T-helper 2 cell (primary cell): ENCODE data around the gene OGFR.

Experiments
- DNase-seq, 5 experiments: peaks; one replicate each; pipeline versions ENCODE4 v3.0.0 to v3.0.0-alpha.2; 2012 to 2022
- total RNA-seq, 2 donors: gene quantifications; one replicate each; lab custom pipeline; 2026; lab: John Stamatoyannopoulos, UW

The OGFR gene, protein sequence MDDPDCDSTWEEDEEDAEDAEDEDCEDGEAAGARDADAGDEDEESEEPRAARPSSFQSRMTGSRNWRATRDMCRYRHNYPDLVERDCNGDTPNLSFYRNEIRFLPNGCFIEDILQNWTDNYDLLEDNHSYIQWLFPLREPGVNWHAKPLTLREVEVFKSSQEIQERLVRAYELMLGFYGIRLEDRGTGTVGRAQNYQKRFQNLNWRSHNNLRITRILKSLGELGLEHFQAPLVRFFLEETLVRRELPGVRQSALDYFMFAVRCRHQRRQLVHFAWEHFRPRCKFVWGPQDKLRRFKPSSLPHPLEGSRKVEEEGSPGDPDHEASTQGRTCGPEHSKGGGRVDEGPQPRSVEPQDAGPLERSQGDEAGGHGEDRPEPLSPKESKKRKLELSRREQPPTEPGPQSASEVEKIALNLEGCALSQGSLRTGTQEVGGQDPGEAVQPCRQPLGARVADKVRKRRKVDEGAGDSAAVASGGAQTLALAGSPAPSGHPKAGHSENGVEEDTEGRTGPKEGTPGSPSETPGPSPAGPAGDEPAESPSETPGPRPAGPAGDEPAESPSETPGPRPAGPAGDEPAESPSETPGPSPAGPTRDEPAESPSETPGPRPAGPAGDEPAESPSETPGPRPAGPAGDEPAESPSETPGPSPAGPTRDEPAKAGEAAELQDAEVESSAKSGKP
- total RNA-seq, result 74.5 to 86.5 reads per million in 2 donors

DNA sequence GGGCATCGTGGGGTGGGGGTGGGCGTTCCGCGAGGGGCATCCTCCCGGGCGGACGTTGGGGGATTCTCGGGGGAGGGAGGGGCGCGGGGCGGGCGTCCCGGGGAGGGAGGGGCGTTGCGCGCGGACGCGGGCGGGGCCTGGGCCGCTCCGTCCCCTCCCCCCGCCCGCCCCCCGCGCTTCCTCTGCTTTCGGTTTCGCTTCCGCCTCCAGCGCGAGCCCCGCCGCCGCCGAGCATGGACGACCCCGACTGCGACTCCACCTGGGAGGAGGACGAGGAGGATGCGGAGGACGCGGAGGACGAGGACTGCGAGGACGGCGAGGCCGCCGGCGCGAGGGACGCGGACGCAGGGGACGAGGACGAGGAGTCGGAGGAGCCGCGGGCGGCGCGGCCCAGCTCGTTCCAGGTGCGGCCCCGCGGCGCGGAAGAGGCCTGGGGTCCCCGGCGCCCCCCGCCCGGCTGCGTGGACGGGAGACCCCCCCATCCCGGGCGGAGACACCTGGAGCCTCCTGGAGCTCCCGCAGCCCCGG lies at the start of gene OGFR:
OGFR (plus strand) TSS at position 209 of the 528 bp plus-strand sequence; CDS start at position 234, 25 bp downstream.
- DNase-seq, result peak; percentile 45 to 81 (median 65)

DNA sequence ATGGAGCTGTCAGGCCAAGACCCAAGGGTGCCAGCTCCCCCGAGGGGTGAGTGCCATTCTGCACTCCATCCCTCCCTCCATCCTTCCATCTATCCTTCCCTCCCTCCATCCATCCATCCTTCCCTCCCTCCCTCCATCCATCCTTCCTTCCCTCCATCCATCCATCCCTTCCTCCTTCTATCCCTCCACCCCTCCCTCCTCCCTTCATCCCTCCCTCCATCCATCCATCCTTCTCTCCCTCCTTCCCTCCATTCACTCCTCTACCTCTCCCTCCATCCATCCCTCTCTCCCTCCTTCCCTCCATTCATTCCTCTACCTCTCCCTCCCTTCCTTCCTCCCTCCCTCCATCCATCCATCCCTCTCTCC lies 49.7 kb upstream of the OGFR start:
- DNase-seq, result no peak

DNA sequence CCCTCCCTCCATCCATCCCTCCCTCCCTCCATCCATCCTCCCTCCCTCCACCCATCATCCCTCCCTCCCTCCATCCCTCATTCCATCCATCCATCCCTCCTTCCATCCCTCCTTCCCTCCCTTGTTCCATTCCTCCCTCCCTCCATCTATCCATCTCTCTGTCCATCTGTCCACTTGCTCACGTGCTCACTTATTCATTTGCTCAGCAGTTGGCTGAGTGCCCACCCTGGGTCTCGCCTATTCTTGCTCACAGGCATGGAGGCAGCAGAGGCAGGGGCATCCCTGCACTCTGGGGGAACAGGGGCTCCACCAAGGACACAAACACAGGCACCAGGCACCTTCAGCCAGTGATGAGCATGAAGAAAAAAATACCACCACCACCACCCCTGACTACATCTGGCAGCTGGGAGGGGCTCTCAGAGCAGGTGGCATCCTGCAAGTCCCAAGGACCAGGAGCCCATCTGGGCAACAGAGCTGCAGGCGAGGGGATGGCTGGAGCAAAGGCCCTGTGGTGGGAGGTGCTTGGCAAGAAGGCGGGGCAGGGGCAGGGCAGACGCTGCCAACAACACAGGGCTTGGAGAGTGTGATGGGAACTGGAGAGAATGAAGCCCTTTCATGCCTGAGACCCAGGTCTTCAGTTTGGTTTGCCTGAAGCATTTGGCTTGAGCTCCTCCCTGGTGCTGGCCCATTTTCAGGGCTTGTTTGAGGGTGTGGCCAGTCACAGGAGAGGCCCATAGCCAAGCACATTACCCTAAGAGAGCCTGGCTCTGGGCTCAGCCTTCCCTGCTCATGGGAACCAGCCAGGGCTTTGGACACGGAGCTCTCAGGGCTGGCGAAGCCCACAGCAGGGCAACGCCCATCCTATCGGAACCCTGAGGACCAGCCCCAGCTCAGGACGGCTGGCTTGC lies 48.6 kb upstream of the OGFR start:
- no peak for DNase-seq

DNA sequence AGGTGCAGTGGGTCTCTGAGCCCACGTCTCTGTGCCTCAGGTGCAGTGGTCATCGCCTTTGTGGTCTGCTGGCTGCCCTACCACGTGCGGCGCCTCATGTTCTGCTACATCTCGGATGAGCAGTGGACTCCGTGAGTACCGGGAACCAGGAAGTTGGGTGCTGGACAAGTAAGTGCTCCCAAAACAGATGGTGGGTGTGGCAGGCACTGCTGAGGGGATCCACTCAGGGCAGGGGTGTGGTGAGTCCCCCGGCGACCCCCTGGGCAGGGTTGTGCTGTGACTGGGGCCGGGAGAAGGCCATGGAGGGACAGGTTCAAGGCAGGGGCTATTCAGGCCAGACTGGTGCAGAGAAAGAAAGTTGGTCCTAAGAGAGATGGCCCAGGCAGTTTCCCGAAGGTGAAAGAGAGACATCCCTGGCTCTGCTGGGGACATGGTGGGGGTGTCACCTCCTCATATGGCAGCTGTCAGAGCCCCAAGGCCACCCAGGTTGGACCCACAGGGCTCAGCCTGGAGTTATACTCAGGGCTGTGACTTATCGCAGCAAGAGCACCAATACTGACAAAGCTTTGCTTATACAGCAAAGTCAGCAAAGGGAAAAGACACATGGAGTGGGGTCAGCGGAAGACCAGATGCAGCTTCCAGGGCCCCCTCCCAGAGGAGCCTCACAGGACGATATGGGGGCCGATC lies 46.3 kb upstream of the OGFR start:
- no peak for DNase-seq

DNA sequence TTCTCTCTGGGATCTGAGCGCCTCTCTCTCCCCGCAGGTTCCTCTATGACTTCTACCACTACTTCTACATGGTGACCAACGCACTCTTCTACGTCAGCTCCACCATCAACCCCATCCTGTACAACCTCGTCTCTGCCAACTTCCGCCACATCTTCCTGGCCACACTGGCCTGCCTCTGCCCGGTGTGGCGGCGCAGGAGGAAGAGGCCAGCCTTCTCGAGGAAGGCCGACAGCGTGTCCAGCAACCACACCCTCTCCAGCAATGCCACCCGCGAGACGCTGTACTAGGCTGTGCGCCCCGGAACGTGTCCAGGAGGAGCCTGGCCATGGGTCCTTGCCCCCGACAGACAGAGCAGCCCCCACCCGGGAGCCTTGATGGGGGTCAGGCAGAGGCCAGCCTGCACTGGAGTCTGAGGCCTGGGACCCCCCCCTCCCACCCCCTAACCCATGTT lies 44.6 kb upstream of the OGFR start:
- DNase-seq, result no peak

DNA sequence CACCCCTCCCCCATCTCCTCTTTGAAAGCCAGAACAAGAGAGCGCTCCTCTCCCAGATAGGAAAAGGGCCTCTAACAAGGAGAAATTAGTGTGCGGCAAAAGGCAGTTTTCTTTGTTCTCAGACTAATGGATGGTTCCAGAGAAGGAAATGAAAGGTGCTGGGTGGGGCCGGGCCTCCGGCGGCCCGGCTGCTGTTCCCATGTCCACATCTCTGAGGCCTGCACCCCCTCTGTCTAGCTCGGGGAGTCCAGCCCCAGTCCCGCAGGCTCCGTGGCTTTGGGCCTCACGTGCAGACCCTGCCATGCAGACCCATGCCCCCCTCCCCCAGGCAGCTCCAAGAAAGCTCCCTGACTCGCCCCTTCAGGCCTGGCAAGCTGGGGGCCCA lies 44.2 kb upstream of the OGFR start:
- DNase-seq, result no peak

DNA sequence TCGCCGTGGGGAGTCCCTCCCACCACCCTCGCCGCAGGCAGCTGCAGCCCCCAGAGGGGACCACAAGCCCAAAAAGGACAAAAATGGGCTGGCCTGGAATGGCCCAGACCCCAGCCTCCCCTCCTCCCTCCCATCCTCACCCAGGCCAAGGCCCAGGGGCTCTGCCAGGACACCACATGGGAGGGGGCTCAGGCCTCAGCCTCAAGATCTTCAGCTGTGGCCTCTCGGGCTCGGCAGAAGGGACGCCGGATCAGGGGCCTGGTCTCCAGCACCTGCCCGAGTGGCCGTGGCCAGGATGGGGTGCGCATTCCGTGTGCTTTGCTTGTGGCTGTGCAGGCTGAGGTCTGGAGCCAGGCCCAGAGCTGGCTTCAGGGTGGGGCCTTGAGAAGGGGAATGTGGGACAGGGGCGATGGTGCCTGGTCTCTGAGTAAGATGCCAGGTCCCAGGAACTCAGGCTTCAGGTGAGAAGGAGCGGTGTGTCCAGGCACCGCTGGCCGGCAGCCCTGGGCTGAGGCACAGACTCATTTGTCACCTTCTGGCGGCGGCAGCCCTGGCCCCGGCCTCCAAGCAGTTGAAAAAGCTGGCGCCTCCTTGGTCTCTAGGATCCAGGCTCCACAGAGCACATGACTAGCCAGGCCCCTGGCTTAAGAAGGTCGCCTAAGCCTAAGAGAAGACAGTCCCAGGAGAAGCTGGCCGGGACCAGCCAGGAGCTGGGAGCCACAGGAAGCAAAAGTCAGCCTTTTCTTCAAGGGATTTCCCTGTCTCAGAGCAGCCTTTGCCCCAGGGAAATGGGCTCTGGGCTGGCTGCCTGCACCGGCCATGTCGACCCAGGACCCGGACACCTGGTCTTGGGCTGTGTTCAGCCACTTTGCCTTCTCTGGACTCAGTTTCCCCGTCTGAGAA lies 43.5 kb upstream of the OGFR start:
- DNase-seq, result no peak

DNA sequence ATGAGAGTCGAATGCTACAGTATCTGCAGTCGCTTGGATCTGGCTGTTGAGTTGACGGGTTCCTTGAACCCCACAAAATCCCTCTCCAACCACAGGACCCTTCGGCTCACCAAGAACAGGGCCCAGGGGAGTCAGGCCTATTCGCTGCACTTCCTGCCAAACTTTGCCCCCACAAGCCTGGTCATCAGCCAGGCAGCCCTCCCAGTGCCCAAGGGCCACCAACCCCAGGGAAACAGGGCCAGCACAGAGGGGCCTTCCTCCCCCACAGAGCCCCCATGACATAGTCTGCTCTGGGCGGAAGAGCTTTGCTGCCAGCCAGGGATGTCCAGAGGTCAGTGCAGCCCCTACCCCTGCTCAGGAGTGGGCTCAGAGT lies 42.9 kb upstream of the OGFR start:
- no peak for DNase-seq

DNA sequence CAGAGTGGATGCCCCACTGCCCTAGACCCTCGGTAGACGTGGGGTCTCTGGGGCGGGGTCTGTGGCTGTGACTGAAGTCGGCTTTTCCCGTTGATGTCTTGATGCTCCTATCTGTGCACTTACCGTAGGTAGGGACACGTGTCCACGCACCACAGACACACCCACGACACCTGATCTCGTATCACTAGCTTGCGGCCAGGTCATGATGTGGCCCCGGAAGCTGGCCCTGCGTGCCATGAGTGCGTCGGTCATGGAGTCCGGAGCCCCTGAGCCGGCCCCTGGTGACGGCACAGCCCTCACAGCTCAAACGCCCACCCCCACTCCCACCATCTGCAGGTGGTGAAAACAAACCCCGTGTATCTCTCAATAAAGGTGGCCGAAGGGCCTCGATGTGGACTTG lies 42.3 kb upstream of the OGFR start:
- no peak for DNase-seq

DNA sequence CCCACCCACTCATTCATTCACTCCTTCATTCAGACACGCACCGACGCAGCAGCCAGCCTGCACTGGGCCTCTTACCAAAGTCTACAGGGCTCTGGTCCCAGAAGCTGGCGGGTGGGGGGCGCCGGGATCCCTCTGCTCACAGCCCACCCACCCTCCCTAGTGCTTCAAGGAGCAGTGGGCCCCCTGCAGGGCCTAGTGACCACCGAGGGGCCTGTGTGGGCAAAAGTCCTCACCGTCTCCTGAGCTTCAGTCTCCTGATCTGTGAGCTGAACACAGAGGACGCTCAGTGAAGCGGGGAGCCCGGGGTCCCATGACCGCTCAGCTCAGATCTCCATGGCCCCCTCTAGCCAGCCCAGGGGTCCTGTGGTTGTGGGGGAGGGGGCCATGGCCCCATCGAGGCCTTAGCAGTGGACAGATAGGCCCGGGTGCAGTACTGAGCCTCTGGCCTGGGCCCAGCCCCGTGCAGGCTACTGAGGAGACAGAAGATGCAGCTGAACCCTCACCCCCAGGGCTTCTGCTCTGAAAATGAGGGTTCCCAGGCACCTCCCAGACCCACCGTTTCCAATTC lies 41.8 kb upstream of the OGFR start:
- no peak for DNase-seq

DNA sequence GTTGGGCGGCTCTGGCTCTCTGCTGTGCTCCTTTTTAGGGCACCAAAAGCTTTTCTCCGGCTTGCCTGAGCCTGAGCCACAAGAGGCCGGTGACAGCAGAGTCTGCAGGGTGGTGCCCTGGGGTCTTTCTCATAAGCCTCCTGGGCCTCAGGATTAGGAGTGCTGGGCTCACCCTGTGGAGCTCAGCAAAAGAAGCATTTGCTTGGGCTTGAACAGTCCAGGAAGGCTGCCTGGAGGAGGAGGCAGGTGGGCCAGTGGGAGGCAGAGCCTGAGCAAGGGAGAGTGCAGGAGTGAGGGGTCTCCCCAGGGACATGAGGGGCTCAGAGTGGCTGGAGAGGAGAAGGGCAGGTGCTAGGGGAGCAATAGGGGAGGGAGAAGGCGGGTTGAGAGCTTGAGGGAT lies 41.2 kb upstream of the OGFR start:
- DNase-seq, result no peak

DNA sequence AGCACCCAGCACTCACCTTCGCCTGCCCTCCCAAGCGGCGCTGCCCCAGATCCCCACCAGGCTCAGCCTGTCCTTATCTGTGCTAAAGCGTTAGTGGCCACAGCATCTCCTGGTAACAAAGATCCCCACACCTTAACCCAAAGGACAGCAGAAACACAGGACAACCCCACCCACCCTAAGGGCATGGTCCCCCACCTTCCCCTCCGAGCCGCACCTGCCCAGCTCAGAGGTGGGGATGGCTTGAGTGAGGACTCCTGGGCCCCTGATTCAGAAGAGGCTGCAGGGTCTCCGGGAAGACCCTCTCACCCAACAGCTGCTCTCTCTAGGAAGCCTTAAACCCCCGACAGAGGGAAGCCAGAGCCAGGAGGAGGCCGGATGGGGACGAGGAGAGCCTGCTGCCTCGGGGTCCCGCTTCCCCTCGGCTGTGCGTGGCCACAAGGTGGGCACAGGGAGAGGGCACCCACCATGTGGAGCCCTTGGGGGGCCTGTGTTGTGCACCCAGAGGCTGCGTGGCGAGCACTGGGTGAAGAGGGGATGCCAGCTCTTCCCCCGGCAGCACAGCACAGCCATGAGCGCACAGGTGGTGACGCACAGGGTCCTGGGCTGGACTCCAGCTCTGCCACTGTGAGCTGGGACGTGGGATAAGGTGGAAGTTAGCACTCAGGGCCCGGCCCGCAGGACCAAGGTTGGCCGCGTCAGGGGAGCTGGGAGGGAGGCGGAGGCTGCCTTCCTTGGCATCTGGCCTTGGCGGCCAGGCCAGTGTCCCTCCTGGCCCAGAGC lies 40.3 kb upstream of the OGFR start:
- DNase-seq, result no peak

DNA sequence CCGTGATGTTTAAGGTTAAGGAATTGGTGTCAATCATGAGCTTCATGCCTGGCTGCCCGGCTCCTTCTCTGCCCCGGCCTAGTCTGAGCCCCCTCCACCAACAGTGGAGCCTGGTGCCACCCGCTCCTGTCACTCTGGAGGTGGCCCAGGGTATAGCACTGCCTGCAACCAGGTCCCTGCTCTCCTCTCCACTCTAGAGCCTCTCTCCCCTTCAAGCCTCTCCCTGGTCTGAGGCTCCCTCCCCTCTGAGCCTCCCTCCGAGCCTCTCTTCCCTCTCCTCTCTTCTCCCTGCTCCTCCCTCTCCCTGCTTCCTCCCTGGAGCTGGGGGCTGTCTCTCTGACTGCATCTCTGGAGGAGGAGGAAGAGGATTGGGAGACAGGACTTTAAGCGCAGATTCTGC lies 39.6 kb upstream of the OGFR start:
- DNase-seq, result no peak

DNA sequence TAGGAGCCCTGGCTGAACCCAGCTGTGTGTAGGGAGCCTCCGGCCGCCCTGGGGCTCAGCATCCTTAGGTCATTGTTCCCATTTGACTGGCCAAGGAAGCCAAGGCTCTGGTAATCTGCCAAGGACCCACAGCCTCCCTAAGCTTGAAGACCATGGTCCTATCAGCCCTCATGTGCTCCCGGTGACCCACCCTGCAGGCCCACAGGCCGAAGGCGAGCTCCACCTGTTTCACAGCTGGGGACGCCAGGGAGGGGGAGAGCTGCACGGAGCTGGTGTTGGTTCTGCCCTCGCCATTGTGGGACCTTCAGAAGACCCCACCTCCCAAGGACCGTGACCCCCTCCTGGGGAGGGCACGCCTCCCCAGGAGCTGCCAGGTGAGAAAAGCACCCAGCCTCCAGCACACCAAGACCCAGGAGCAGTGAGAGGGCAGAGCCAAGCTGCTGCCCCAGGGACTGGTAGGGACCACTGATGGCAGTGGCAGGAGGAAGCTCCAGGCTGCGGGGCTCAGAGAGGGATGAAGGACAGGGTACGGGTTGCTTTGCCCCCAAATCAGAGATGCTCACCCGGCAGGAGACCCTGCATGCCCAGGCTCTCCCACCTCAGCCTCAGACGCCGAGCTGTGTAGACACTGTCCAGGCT lies 39.1 kb upstream of the OGFR start:
- no peak for DNase-seq

DNA sequence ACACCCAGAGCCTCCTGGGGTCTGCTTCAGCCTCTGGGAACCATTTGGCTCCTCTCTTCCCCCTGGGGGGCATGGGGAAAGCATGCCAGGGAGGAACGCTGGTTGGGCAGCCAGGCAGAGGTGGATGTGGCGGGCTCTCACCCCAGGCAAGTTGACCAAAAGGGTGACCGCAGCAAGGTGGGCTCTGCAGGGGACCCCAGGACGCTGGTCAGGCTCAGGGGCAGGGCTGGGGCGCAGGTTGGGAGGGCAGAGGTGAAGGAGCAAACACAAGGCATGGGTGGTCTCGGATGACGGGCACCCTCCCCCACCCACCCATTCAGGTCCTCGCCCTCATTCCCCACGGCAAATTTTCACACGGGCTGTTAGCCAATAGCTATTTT lies 38.6 kb upstream of the OGFR start:
- DNase-seq, result no peak

DNA sequence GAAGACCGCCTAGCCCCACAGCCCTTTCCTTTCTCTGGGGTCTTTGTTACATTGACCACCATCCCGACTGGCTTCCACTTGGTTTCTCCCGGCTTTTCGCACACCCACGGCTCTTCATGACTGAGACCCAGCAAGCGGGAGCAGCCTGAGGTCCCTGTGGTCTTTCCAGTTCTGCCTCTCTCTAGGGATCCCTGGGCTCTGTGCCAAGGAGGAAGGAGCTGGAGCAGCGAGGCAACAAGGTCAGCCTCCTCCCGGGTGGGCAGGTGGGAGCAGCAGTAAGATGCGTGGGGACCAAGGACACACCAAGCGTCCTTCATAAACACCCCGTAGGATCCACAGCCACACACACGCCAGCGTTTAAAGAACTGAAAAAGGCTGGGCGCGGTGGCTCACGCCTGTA lies 37.9 kb upstream of the OGFR start:
- no peak for DNase-seq

DNA sequence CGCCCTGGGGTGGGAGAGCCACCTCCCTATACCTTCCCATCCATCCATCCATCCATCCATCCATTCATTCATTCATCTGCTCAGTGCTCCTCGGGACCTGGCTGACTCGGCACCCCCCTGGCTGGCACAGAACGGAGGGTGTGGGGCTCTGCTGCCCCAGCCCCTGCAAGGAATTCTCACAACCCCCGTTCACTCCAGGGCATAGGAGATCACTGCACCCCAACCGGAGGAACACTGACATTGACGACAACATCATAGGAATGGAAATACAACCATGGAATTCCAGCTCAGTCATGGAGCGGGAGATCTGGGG lies 36.4 kb upstream of the OGFR start:
- no peak for DNase-seq

DNA sequence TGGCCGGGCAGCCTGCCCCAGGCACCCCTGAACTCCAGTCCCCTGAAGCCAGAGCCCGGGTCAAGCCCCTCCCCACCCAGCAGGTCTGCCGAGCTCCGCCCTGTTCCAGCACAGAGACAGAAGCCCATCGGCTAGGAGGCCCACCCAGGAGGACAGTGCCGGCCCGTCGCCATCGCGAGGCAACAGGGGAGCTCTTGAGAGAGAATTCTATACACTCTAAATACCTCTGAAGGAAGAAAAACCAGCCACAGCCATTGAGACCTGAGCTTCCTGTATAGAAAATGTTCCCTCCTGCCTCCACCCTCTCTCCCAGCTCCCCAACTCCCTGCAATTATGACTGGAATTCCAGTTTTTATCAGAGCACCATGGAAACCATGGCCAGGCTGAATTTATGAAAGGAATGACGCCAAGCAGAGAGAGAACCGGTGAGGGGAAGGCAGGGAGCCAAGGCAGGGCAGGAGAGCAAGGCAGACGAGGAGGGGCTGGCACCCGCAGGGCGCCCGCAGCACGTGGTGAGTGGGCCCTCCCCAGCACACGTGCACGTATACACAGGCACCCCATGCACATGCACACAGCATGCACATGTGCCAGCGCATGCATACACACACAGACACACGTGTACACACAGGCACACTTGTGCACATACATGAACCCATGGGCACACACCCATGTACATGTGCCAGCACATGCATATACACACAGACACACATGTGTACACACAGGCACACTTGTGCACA lies 35.9 kb upstream of the OGFR start:
- no peak for DNase-seq
